ENCODE measurements around the gene C16orf87.

The C16orf87 gene

DNA sequence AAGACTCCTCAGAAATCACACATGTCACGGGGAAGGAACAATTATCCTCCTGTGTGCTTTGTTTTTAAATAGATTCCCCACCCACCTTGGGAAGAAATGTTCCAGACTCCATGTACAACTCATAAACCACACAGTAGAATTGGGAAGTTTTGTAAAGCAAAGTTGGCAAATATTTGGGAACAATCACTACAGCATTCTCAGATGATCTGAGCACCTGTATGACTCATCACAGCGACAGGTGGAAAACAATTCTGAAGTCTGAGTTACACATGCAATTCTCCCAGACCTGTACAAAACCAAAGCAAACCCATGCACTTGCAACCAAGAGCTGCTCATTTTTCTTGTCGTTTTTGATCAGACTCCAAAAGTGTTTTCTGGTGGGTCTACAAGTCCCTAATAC, 68.4 kb downstream of the C16orf87 start:
- in situ Hi-C loops (cut with HindIII; ENCODE audit: low sequenced_read_pairs) = no loop called here

GRCh38 chr16:46759309-46759708, 71.7 kb downstream of the C16orf87 start:
- in situ Hi-C loops (cut with HindIII; ENCODE audit: low sequenced_read_pairs) = no loop called here

GRCh38 chr16:46757339-46758050, 73.5 kb downstream of the C16orf87 start:
- in situ Hi-C loops (cut with HindIII; ENCODE audit: low sequenced_read_pairs) = no loop called here

DNA sequence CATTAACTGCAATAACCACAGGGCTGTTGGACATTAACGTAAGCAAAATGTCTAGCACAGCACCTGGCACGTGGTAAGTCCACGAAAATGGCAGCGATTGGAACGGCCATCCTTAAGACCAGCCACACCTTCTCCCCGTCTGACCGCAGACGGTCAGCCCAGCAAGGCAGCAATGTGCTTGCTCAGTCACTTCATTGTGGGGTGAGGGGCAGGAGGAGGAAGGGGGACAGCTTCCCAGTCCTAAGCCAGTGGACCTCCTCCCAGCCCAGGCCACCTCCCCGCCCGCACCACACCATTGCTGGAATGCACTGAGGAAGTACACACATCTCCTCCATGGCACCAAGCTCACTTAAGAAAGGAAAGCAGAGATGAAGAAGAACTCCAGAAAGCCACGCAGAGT, 74.2 kb downstream of the C16orf87 start:
- in situ Hi-C loops (cut with HindIII; ENCODE audit: low sequenced_read_pairs) = no loop called here

DNA sequence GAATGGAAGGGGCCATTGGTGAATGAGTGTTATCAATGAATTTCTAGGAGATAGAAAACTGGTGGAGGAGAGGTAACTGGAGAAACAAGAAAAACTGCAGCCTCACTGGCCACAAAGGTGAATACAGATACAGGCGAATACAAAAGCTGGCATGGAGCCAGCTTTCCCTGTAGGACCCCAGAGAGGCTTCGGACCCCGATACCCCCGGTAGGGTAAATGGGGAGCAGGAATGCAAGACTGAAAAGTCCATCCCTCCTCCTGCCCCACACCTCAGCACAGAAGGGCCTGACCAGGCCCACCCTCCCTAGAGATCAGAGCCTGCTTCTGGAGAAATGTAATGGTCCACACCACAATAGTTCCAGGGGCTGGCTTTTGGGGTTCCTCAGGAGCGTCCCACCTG, 78.0 kb downstream of the C16orf87 start:
- in situ Hi-C loops (cut with HindIII; ENCODE audit: low sequenced_read_pairs) = no loop called here

DNA sequence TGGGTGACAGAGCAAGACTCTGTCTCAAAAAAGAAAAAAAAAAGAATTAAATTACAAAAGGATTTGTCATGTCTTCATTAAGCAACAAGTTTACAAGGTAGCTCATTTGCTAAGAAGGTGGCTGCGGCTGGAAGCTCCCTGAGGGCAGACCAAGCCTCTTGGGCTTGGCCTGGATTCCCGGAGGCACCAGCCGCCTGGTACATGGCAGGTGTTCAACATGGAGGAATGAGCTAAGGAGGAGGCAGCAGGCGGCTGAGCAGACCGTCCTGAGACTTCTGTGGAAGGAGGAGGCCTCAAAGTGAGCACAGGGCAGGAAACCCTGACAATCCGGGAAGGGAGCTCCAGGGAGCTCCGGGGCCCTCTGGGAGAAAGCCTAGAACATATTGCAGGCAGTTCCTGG, 79.6 kb downstream of the C16orf87 start:
- in situ Hi-C loops (cut with HindIII; ENCODE audit: low sequenced_read_pairs) = no loop called here

DNA sequence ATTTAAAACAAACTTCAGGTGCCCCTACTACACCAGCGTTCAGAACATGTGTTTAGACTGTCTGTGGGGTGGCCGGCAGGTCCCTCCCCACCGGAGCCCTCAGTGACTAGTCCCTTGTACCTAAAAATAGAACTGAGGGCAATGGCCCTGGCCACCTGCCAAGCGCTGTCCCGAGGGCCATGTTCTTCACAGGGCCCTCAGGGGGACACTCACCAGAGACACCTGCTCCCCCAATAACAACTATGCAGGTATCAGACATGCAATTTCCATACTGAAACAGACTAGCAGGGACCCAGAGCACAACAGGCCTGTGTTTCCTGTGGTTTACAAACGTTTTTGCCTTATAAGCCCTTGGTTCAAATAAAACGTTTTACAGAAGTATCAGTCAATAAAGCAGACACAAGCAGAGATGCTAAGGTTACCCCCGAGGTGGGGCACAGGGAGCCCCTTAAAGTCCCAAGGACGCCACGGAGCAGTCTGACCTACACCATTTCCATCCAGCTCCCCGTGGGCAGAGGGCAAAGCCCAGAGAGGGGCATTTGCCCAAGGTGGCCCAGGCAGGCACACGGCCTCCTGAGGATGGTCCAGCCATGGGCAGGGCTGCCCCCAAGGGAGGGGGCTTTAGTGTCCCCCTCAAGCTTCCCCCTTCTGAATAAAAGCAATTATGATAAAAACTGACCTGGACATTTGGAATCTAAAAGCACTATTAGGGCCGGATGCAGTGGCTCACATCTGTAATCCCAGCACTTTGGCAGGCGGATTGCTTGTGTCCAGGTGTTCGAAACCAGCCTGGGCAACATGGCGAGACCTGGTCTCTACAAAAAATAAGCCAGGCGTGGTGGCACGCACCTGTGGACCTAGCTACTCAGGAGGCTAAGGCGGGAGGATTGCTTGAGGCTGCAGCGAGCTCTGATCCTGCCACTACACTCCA, 81.9 kb downstream of the C16orf87 start:
- in situ Hi-C loops (cut with HindIII; ENCODE audit: low sequenced_read_pairs) = no loop called here

DNA sequence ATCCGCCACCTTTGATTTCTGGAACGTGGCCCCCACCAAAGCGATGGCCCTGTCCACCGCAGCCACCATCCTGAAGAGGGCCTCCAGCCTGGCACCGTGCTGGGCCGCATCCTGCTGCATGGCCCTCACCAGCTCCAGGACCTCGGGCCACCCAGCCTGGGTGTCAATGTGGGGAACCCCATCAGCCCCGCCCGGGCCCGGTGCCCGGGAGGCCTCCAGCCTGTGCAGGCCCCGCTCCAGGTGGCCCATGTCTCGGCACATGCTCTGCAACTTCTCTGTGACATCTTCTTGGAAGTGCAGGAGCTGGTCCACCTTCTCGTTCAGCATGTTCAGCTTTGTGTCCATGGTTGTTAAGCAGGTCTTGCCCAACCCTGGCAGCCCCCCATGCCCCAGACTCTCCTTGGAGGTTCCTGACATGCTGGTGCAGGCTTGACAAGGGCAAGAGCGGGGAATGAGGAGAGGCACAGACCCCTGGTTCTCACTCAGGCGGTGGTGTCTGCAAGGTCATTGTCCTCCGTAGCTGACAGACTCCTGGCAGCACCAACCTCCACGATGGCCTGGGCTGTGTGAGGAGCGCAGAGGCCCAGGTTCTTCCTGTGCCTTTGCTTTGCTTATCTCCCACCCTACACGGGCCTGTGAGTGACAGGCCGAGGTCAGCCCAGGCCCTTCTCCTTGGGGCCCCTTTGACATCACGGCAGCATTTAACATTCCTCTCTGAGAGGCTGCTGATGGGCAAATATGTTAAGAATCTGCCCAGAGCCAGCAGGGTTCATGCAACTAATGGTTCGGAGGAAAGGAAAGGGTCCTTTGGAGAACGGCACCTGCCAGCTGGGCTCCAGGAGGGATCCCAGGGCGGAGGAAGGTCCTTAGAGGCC, 83.0 kb downstream of the C16orf87 start, which contains the start of gene MYLK3:
Gene MYLK3, minus strand, starts transcription at position 568 of the 875 bp plus-strand sequence. Its CDS starts 151 bp downstream, at position 417.
- in situ Hi-C loops (cut with HindIII; ENCODE audit: low sequenced_read_pairs) = no loop called here

DNA sequence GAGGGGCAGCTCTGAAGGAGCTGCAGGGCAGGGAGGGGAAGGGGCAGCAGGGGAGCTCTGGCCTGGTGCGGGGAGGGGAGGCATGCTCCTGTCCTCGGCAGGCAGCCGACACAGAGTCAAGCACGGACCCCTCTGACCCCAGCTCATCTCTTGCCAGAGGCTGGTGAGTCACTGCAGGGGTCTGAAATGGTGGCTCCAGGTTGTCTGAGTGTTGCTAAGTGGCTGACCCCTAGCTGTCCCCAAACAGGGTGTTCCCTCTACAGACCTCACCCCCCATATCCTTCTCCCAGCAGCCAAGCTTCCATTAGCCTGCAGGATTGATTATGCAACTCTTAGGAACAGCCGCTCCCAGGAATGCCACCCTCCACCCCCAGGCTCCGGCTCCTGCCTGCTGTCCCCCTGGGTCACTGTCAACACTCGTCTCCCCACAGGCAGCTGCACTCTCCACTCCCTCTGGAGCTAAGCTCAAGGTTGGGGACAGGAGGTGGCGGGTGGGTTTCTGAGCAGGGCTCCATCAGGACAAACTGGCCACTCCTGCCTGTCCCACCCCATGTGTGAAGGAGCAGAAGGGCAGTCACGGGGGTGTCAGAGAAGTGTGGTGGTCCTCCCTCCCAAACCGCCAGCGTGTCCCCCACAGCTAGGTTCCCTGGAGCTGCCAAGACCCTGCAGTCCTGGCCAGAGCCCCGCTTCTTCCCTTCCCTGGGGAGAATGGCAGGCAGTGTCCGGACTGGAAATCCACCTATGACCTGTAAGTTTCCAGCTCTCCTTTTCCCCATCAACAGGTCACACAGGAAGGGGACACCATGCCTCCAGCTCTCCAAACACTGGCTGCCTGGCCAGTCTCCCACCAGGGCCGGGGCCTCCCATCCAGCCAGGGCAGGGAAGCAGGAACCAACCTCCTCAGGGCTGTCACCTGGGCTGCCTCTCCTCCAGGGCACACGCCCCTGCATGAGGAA, 83.9 kb downstream of the C16orf87 start:
- in situ Hi-C loops (cut with HindIII; ENCODE audit: low sequenced_read_pairs) = no loop called here

All from DLD1 (cell line).